ENCODE results near the gene DNAH17. TPM values are rescaled to one million over a fixed set of nuclear protein-coding genes. Genes with fewer than 3 reads are reported as not detected.

The DNAH17 gene
- total RNA-seq, 4 donors from 2014 or later: 0.22 to 0.51 TPM; not detected in 2

- no peak for TF ChIP-seq CTCF (IDR thresholded peaks at IDR 0.05; ENCODE audit: low read depth)
Measured at GRCh38 chr17:78391051-78391431, 186.2 kb downstream of the DNAH17 start.

- TF ChIP-seq CTCF (IDR thresholded peaks at IDR 0.05; ENCODE audit: low read depth): no peak
Measured at GRCh38 chr17:78390241-78391050, 186.8 kb downstream of the DNAH17 start.

GRCh38 chr17:78387977-78388941 is 188.9 kb downstream of the DNAH17 start:
- no peak for TF ChIP-seq CTCF (IDR thresholded peaks at IDR 0.05; ENCODE audit: low read depth)

GRCh38 chr17:78384479-78385175 is 192.6 kb downstream of the DNAH17 start:
- no peak for TF ChIP-seq CTCF (IDR thresholded peaks at IDR 0.05; ENCODE audit: low read depth)

GRCh38 chr17:78383725-78384471 is 193.3 kb downstream of the DNAH17 start:
- no peak for TF ChIP-seq CTCF (IDR thresholded peaks at IDR 0.05; ENCODE audit: low read depth)

- TF ChIP-seq CTCF (IDR thresholded peaks at IDR 0.05; ENCODE audit: low read depth): no peak
Measured at GRCh38 chr17:78381601-78382232, 195.5 kb downstream of the DNAH17 start.

Measured in subcutaneous adipose tissue (tissue), 4 donors.